Left lung (tissue), 10 donors: Measurements from ENCODE around the gene PPP1R3F. TPM values are rescaled to one million over a fixed set of nuclear protein-coding genes. Genes with fewer than 3 reads are reported as not detected.

Source experiments
- ATAC-seq: fragments of 200-7000 bp; cut with Tn5 transposase; one replicate; pipeline ENCODE4 v1.9.1; 2020; ENCODE audit warnings: moderate library complexity
- DNase-seq, 4 donors: peaks; one replicate each; pipeline ENCODE4 v3.0.0-alpha.2; 2013 to 2020
- H3K27ac ChIP-seq, 2 donors: fragments of 200-600 bp; sonication (generic) in 1 of 2; one replicate each; pipeline versions ENCODE4 v1.5.0 to v1.8.0; 2020 to 2021
- H3K27me3 ChIP-seq, 2 donors: fragments of 200-600 bp; sonication (generic) in 1 of 2; one replicate each; pipeline versions ENCODE4 v1.5.0 to v1.8.0; 2020 to 2021
- H3K36me3 ChIP-seq, 2 donors: fragments of 200-600 bp; sonication (generic) in 1 of 2; one replicate each; pipeline versions ENCODE4 v1.5.0 to v1.8.0; 2020 to 2021
- H3K4me1 ChIP-seq, 2 donors: fragments of 200-600 bp; one replicate each; pipeline ENCODE4 v1.8.0; 2021
- H3K4me3 ChIP-seq, 2 donors: fragments of 200-600 bp; sonication (generic) in 1 of 2; one replicate each; pipeline versions ENCODE4 v1.5.0 to v1.8.0; 2020 to 2021; ENCODE audit warnings: mild to moderate bottlenecking in 1 of 2
- H3K9me3 ChIP-seq, 2 donors: fragments of 200-600 bp; sonication (generic) in 1 of 2; one replicate each; pipeline versions ENCODE4 v1.5.0 to v1.8.0; 2020 to 2021
- intact Hi-C, 2 donors: fragments of 100-400 bp; cut with DNase I; formaldehyde crosslinking; loops; one replicate each; pipeline versions ENCODE4 v1.11.2 to v1.14.2; 2022
- polyA plus RNA-seq, 6 donors: library from polyadenylated mRNA; unstranded; fragments of 120-200 nt; gene quantifications; one replicate each; pipeline ENCODE4 v1.2.1, GENCODE V29; 2013; ENCODE audit not compliant: insufficient read length in 6 of 6
- total RNA-seq, 2 donors: library from RNA; stranded (reverse); fragmentation: NEBNext Ultra II Directional; extraction: Animal tissue kit (Norgen Biotek cat#: 25700); gene quantifications; one replicate each; pipeline ENCODE4 v1.2.1, GENCODE V29; 2021
- TF ChIP-seq, protein P1 (sequence below), 2 donors: fragments of 200-600 bp; sonication (generic) in 1 of 2; IDR thresholded peaks; one replicate each; pipeline versions ENCODE4 v1.5.0 to v1.8.0; 2021; ENCODE audit warnings: antibody characterized with exemption in 2 of 2
- donor health status: DM: no; HTN: yes; CAD: no.
- donor health status: DM: no; HTN: no; CAD: no.

The PPP1R3F gene
- total and polyA plus RNA-seq, 8 donors = 4.5 to 7.5 (median 6.3) TPM

- intact Hi-C loops = no loop called here
- TF ChIP-seq, protein P1, sequence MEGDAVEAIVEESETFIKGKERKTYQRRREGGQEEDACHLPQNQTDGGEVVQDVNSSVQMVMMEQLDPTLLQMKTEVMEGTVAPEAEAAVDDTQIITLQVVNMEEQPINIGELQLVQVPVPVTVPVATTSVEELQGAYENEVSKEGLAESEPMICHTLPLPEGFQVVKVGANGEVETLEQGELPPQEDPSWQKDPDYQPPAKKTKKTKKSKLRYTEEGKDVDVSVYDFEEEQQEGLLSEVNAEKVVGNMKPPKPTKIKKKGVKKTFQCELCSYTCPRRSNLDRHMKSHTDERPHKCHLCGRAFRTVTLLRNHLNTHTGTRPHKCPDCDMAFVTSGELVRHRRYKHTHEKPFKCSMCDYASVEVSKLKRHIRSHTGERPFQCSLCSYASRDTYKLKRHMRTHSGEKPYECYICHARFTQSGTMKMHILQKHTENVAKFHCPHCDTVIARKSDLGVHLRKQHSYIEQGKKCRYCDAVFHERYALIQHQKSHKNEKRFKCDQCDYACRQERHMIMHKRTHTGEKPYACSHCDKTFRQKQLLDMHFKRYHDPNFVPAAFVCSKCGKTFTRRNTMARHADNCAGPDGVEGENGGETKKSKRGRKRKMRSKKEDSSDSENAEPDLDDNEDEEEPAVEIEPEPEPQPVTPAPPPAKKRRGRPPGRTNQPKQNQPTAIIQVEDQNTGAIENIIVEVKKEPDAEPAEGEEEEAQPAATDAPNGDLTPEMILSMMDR (IDR thresholded peaks at IDR 0.05) = no peak
- H3K4me3 ChIP-seq = no peak overlapping the region
- no peak for ATAC-seq
- no peaks in the 10 kb centered on the region for H3K9me3 ChIP-seq
- H3K4me1 ChIP-seq = no peaks in the 10 kb centered on the region
- H3K27me3 ChIP-seq = no peaks in the 10 kb centered on the region
- H3K36me3 ChIP-seq = peaks cover 0 to 53% of the 10 kb centered on the region in 2 donors
- no peak for DNase-seq
- no peak overlapping the region for H3K27ac ChIP-seq
Measured at GRCh38 chrX:49242545-49243066, 27.0 kb upstream of the PPP1R3F start.

DNA sequence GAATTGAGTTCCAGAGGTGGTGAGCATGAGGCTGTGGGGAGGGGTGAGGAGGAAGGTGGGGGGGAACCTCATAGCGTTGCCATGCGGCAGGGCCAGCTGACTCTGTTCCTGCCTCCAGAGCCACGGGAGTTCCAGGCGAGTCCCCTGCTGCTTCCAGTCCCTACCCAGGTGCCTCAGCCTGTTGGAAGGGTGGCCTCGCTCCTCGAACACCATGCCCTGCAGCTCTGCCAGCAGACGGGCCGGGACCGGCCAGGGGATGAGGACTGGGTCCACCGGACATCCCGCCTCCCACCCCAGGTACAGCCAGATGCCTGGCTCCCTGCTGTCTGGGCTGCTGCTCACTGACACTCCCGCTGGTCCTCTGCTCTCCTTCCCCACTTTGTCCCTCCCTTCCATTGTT is 26.4 kb upstream of the PPP1R3F start:
- no peaks in the 10 kb centered on the region for H3K9me3 ChIP-seq
- no peak overlapping the region for H3K4me3 ChIP-seq
- intact Hi-C loops = no loop called here
- TF ChIP-seq, protein P1 (IDR thresholded peaks at IDR 0.05) = no peak
- ATAC-seq = no peak
- H3K36me3 ChIP-seq = peaks cover 0 to 58% of the 10 kb centered on the region in 2 donors
- DNase-seq = no peak
- H3K4me1 ChIP-seq = no peaks in the 10 kb centered on the region
- no peak overlapping the region for H3K27ac ChIP-seq
- no peaks in the 10 kb centered on the region for H3K27me3 ChIP-seq

GRCh38 chrX:49244207-49244606 is 25.4 kb upstream of the PPP1R3F start:
- Histone ChIP-seq H3K9me3 (no peaks in the 10 kb centered on the region), H3K36me3 (peaks cover 0 to 69% of the 10 kb centered on the region in 2 donors), H3K27me3 (no peaks in the 10 kb centered on the region), H3K27ac (no peak overlapping the region), H3K4me3 (no peak overlapping the region), H3K4me1 (no peaks in the 10 kb centered on the region)
- TF ChIP-seq, protein P1 (IDR thresholded peaks at IDR 0.05) = no peak
- no peak for ATAC-seq
- intact Hi-C loops = no loop called here
- no peak for DNase-seq

DNA sequence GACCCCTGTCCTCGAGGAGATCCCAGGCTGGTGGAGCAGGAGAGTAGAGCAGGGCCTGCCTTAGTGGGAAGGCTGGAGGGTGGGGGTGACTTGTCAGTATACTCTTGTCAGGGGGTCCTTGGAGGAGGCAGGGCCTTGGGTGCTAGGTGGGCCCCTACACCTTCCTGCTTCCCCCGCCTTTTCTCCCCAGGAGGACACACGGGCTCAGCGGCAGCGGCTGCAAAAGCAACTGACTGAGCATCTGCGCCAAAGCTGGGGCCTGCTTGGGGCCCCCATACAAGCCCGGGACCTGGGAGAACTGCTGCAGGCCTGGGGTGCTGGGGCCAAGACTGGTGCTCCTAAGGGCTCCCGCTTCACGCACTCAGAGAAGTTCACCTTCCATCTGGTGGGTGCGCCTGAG is 23.1 kb upstream of the PPP1R3F start:
- Histone ChIP-seq H3K36me3 (peaks cover 0 to 84% of the 10 kb centered on the region in 2 donors), H3K4me1 (no peaks in the 10 kb centered on the region), H3K27me3 (no peaks in the 10 kb centered on the region), H3K27ac (no peak overlapping the region), H3K9me3 (no peaks in the 10 kb centered on the region), H3K4me3 (no peak overlapping the region)
- ATAC-seq (no peak), DNase-seq (no peak)
- TF ChIP-seq, protein P1 (IDR thresholded peaks at IDR 0.05) = no peak
- intact Hi-C loops = no loop called here

DNA sequence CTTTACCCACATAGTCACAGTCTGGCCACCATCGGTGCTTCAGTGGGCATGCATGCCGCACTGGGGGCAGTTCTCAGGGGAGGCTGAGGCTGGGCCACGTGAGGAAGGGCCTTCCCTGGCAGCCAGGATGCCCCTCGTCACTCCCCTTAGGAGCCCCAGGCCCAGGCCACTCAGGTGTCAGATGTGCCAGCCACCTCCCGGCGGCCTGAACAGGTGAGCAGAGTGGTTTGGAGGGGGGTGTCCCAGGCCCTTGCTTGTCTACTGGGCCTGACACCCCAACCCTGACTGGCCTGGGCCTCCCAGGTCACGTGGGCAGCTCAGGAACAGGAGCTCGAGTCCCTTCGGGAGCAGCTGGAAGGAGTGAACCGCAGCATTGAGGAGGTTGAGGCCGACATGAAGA is 22.2 kb upstream of the PPP1R3F start:
- Histone ChIP-seq H3K27me3 (no peaks in the 10 kb centered on the region), H3K27ac (no peak overlapping the region), H3K4me3 (no peak overlapping the region), H3K4me1 (no peaks in the 10 kb centered on the region), H3K9me3 (no peaks in the 10 kb centered on the region), H3K36me3 (peaks cover 0 to 79% of the 10 kb centered on the region in 2 donors)
- no peak for DNase-seq
- TF ChIP-seq, protein P1 (IDR thresholded peaks at IDR 0.05) = no peak
- ATAC-seq = no peak
- intact Hi-C loops = no loop called here
